ENCODE data around the gene STX8.

STX8 gene

DNA sequence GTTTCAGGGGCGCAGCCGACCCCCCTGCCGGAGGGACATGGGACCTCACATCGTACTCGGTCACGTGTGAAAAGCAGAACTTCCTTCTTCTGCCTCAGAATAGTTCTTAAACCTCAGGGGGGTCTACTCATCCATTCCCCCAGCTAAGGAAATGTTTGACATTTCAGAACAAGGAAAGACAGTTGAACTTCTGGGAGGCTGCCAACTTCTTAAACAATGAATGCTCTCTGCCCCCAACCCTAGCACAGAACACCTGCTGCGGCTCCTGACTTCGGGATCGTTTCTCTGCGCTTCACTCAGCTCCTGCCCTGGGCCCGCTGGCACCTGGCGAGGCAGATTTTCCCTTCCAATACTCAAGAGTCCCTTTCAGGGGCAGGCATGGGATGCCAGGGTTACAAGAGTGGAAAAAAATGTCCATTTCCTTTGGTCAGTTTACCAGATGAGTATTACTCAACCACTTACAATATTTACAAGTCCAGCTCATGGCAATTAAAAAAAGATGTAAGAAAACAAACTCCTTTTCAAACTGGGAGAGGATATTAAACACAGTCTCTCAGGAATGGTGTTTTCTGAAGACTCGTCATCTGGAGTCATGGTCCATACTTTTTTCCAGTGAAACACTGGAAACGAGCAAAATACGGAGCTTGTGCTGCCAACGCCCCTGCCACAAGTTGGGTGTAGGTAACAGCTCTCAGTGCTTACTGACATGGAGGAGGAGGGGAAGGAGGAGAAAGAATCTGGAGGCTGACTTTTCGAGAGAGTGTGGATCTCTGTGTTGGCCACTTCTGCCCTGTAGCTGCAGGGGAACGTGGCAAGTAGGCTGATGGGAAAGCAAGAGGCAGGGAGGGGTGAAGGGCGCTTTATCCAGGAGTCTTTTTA is 318.6 kb downstream of the STX8 start:
- DNase-seq: no peak

DNA sequence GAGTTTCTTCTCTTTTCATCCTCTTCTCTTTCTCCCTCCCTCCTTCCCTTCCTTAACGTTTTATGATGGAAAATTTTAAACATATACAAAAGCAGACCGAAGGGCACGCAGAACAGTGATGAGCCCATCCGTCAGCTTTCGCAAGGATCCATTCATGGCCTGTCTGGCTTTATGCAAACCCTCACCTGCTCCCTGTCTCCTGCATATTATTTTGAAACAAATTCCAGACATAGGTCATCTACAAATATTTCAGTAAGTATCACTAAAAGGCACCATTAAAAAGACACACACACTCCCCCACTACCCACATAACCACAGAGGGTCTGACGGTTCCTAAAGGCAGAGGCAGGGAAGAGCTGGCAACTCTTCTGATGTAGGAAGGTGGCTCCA is 319.3 kb downstream of the STX8 start:
- no peak for DNase-seq

DNA sequence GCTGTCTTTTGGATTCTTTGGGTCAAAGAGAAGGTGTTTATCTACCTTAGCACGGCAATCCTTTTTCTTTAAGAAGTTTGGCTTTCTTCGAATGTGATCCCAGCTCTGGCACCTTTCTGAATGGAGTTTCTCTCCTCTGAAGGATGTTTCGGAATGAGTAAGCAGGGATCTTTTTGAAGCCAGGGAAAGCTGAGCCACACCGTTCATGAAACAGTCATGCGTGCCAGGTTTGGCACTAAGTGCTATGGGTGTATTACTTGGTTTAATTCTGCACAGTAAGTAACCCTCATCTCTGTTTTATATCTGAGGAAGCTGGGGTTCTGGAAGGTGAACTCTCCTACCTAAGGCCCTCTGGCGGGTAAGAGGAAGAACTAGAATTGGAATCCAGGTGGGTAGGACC is 319.8 kb downstream of the STX8 start:
- DNase-seq: no peak

DNA sequence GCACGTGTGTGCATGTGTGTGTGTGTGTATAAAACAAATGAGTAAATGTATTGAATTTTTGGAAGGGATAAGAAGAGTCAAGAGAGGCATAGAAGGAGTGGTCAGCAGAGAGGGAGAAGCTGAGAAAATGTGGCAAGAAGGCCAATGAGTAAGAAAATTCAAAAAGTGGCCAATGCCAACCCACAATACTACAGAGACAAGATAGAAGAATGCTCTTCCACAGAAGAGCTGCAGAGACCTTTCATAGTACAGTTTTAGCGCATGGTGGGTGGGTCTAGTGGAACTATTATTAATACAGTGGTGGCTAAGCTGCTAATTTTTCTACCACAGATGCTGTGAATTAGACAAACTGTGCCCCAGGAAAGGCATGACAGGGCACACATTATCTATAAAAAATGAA is 320.8 kb downstream of the STX8 start:
- no peak for DNase-seq

DNA sequence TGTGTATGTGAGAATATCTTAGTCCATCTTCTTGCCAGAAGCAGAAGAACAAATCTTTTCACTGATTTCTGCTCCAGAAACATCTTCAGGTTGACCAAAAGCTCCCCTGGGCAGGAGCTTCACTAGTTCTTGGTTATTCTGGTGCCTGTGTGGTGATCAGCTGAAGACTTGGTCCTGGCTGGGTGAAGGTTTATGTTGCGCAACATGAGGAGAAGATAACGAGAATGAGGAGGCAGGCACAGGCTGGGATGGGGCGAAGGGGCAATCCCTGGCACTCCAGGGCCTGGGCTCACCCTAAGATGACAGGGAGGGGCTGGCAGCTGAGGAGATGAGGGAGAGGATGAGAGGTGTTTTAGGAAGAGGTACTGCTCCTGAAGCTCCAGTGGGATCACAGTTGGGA is 322.3 kb downstream of the STX8 start:
- no peak for DNase-seq

DNA sequence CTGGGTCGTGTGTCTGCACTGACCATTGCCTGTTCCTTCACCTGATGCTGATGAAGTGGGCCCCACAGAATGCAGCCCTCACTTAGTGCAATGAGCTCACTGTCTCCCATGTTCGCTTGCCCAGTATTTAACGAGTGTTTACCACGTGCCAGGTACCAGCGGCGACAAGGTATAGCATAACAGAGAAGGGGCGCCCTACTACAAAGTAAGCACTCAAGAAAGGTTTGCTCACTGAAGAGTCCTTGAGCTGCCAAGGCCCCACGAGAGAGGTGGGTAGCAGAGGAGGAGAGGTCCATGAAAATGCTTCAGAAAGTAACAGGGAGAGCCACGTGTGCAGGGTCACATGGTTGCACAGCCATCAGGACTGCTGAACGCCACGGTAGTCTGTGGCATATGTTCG is 324.3 kb downstream of the STX8 start:
- DNase-seq: no peak

DNA sequence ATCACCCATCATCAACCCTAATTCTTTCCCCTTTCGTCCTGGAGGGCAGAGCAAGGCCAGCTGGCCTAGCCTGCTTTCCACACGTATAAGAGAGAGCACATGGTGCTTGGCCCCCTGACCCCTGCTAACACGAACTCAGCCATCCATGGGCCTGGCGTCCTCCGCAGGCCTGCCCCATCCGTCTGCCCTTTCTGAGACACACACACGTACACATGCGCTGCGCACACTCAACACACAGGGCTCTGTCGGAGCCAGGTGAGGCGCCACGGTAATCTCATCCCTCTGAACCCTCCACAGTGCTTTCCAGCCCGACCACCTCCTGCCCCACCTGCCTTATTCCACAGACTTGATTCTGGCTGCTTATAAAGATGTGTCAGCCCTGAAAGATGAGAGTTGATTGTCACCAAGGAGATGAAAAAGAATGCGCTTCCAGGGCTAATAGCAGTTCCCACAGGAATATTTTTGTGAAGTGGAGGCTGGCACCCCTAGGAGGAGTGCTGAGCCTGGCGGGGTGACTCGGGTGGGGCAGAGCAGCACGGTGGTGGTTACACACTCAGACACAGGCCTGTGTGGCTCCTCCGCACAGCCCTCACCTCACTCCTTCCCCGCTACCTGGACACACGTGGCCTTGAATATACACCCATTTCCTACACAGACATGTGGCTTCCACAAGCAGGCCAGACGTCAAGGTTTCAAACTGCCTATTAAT is 326.2 kb downstream of the STX8 start:
- DNase-seq: no peak

DNA sequence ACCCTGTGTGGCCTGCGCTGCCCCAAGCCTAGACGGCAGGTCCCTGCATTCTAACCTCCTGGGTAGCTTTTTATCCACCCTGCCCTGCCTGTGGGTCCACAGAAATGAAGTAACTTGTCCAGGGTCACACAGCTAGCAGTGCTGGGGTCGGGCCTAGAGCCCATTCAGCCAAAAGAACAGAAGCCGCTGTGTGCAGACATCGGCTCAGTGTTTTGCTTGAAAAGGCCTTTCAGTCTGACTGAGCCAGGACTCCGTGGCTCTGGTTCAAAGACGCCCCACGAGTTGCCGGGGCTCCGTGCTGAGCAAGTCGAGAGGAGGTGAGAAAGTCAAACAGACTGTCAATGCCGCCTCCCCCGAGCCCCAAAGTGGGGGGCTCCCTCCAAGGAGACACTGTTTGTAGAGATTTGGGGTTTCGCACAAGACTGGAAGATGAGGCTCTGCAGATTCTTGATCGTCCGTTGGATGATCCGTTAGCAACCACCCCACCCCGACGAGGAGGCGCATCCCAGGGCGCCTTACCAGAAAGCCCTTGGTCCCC is 328.1 kb downstream of the STX8 start:
- DNase-seq: no peak

DNA sequence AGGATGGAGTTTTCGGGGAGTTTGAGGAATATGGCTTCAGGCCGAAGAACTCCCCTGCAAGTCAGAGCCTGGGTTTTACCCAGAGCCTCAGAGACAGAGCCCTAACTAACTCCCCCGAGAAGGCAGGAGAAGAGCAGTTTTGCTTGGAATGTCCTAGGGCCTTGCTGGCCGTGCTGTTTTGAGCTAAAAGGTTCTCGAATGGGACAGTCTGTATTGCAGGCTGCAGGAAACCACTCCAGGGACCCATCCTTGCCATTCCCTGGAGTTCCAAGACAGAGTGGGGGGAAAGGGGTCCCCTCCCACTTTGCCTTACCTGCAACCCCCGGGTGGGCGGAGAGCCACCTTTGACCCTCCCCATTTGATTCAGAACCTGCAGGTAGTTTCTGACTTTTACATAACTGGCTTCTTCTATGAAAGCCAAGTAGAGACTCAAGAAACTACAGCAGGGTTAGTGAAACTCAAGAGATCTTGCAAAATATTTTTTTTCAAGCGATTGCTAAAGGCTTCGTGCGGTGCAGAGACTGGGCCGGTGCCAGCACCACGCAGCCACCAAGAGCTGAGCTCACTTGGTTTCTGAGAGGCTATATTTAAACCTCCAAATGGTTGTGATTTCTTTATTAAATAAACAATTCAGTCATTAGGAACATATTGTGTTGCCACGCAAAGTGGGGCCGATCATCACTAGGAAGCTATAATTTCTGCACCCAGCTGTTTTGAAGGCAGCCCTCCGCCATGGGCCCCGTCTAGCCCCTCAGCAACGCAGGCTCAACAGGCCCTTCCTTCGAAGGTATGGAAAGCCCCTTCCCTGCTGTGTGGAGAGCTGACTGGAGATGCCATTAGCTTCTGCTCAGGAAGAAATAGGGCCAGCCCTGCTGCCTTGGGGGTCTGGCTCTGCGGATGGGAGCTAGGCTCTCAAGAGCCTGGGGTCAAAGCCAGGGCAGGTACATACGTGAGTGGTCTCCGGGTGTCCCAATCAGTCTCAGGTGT is 331.3 kb downstream of the STX8 start:
- no peak for DNase-seq

DNA sequence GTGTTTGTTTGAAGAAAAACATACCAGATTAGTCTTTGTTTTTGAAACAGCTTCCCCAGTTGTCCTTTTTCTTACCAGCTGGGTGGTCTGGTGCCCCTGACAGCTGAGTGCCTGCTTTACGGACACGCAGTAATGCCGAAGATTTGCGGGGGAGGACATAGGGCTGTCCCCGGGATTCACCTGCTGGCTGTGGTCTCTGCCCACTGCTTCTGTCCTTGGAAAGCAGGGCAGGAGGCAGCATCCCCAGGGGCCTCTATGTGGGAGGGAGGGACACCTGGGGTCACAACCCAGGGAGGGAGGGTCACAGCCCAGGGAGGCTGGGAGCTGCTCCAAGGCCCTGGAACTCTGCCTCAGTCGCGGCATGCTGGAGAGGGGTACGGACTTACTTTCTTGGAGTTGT is 332.6 kb downstream of the STX8 start:
- no peak for DNase-seq

DNA sequence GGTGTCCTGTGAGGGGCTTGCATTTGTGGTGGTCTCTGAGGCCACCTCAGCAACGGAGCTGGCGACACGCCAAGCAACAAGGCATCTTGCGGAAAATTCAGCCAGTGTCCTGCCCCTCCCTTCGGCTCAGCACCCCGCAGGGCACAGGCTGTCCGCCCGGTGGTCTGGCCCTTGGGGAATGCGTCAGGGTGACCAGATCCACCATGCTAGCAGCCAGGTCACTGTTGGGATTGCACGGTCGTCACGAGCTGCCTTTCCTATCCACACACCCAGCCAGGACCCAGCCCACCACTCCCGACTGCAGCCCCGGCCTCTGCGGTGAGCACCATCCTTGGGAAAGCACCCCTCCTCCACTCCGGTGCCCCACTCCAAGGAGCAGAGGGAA is 333.1 kb downstream of the STX8 start:
- DNase-seq: no peak

DNA sequence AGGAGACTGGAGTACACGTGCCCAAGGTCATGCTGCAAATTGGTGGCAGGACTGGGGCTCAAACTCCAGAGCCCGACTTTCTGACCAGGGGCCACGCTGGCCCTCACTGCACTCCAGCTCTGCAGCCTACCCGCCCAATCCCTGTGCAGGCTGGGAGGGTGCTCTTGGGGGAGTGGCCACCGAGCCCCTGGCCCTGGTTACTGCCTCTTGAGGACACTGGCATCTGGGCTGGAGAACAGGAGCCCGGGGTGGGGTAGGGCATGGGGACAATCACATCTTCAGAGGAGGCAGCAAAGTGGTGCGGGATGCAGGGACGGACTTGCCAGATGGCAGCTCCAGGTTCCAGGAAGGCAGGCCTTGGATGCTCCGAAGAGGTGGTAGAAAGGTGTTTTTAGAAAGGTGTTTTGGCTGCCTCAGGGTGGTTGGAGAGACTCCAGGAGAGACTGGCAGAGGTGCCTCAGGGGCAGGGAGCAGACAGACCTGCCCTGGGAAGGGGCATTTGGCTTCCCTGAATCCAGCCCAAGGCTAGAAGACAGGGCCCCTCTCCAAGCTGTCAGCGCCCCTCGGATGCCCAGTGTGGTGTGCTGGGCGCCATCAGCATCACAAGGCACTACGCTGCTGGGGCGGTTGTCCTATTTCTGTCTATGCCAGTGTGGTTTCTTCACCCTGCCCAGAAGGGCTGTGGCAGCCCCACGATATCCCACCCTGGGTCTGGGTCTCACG is 333.7 kb downstream of the STX8 start:
- no peak for DNase-seq

DNA sequence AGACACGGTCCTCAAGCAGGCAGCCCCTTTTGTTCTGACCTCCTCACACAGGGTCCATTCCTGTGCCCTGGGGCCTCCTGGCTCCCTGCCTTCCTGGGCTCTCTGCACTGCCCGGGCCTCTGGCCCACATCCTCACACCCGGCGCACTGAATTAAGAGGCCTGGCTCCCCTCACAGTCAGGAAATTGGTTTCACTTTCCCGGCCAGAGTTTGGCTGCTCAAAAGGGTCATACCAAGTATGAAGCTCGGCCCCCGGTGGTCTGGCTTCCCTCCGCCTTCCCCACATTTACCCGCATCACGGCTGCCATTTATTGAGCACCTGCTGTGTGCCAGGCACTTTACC is 334.3 kb downstream of the STX8 start:
- no peak for DNase-seq

DNA sequence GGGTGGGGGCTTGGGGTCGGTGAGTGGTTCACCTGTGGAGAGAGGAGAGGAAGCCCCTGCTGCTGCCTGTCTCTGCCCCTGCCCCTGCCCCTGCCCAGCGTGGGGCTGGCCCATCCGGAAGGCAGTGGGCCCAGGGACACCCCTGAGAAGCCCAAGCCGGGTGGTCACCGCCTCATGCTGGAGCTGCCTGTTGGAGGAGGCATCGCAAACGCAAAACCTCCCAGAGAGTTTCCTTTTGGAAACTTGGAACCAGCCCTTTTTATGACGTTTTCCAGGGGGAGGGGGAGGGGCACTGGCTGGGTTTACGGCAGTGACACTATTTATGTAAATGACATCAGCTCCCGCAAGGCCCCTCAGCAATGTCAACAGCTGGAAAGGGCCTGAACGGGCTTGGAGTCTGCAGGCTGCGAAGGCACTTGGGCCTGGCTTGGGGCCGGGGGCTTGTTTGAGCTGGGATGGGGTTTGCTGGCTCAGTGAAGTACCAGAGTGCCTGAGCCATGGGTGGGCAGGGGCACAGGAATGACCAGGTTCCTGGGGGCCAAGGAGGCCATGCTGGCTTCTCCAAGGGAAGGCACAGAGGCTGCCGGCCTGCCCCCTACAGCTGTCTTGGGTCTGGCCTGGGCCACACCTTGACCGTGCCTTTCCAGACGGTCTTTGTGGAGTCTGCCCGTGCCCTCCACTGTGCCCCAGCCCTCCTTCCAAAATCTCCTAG is 334.8 kb downstream of the STX8 start:
- no peak for DNase-seq

DNA sequence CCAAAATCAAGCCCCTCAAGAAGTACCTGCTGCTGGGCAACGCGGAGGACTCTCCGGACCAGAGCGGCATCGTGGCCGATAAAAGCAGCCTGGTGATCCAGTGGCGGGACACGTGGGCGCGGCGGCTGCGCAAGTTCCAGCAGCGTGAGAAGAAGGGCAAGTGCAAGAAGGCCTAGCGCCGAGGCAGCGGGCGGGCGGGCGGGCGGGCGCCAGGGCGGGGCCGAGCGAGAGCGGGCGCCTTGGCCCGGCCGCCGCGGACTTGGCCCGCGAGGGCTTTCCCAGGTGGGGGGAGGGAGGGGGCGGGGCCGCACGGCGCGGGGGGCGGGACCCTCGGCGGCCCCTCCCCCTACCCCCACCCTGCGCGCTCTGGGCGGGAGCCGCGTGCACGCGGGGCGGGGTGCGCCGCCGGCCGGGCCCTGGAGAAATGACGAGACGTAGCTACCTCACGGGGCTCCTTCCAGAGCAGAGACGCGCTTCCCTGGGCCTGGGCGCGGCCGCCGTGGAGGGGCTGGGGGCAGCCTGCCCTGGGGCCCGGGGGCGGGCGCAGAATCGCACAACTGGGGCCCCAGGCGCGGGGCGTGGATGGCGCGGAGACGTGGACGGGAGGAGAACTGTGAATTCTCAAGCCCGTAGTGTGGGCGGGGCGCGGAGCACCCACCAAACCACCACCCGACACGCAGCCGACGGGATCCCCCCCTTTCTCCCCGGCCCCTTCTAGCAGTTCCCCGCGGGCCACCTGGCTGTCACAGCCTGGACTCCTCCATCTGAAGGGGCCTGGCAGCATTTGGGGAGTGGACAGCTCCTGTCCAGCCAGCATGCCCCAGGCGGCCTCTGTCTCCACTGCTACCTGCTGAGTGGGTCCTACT is 335.6 kb downstream of the STX8 start:
- DNase-seq: peak; percentile 51 to 72 (median 56)

DNA sequence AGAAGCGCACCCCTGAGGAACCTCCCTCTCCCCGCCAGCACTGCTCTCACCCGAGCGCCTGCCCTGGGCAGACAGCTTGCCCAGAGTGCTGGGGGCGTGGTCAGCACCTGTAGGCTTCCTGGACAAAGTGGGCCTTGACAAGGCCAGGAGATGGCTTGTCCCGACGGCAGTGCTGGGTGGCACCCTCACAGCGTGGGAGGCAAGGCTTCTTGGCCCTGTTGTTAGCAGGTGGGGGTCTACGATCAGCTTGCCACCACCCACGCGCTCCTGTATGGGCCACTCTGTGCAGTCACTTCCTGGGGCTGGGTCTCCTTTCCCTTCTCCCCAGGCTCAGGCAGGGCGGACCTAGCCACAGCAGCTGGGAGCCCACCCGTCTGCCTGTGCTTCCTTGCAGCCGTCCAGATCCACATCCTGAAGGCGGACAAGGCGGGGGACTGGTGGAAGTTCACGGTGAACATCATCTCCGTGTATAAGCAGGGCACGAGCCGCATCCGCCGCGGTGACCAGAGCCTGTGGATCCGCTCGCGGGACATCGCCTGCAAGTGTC is 336.3 kb downstream of the STX8 start:
- peak in 1 of 5 donors; percentile 6 for DNase-seq

DNA sequence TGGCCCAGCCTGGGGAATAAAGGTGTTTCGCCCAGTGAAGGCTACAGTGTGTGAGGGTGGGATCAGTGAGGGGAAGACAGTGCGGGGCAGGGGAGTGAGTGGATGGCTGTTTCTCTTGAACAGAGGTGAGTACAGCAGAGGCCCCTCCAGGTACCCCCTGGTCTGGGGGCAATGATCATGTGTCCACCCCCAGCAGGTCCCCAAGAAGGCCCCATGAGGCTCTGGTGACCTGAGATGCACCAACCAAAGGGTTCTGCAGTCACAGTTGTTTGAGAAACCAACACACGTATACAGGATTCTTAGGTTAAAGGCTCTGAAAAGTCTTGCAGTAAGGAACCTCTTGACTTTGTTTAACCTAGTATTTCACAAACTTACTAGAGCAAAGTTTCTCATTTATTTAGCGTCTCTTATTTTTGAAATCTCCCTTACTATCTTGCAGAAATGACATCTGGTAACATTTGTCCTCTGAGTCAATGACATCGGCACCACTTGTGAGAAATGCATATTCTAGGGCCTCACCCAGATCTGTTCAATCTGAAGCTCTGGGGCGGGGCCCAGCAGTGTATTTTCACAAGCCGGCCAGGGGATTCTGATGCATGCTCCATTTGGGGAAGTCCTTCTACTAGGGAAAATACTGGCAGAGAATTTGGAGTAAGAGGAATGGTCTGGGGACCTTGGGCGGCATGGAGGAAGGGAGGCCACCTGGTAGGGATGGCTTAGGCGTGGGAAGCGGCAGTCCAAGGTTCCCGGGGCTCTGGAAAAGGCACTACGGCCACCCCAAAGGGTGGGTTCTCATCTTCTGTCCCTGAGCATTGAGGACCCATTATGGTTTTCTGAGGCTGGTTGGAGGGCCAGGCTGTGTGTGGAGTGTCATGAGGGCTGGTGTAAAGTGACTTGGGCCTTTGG is 337.0 kb downstream of the STX8 start:
- no peak for DNase-seq

DNA sequence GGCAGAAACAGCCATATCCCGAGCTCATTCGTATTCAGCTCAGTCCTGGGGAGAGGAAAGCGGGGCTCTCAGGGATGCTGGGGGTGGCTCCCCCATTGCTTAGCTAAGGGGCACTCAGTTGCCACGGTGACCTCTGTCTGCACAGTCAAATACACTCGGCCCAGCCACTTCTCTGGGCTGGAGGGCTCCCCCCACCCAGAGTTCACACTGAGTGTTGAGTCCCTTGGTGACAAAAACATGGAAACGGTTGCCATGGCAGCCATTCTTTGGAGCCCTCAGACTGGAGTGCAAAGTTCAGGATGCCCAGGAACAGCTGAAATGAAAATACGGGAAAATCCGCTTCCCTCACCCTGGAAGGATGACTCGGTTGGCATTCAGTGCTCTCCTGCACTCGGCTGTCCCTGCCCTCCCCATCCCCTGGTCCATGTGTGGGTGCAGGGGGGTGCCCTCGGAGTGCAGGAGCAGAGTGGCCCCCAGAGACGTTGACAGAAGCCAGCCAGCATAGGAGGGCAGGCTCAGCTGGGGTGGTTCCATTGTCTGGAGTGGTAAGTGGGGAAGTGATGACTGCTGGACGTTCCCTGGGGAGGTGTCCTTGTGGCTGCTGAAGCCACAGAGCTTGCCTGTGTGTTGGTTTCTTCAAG is 337.8 kb downstream of the STX8 start:
- DNase-seq: no peak

DNA sequence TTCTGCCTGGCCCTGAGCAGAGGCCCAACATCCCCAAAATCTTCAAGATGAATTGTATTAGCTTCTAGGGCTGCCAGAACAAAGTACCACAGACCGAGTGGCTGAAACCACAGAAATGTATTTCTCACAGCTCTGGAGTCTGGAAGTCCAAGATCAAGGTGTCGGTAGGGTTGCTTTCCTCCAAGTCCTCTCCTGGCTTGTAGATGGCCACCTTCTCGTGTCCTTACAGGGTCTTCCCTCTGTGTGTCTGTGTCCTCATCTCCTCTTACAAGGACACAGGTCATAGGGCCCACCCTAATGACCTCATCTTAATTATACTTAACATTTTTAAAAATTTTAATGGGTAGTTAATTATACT is 338.6 kb downstream of the STX8 start:
- no peak for DNase-seq
